GM21447 (cell line): ENCODE data around the gene TSPYL6.

Experiments used
- ATAC-seq: cut with Tn5 transposase; IDR thresholded peaks from one replicate; pipeline ENCODE4 v1.9.1; 2021; ENCODE audit not compliant: unreplicated experiment

The TSPYL6 gene

DNA sequence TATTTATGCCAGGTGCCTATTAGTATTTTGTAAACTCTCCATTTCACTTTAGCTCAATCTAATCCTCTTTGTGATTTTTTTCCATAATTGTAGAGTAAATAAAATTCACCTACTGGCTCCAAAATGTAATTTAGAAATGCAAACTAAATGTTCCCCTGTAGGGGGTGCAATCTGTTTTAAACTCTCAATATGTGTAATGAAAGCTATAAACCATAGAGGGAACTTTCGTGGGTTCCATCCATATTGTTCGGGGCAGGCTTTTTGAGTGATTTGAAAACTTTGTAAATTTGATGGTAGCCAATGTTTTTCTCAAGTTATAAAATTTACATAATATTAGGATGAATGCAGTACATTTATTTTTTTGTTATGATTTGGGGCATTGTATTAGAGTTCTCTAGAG, 49.4 kb downstream of the TSPYL6 start:
- ATAC-seq = no peak

DNA sequence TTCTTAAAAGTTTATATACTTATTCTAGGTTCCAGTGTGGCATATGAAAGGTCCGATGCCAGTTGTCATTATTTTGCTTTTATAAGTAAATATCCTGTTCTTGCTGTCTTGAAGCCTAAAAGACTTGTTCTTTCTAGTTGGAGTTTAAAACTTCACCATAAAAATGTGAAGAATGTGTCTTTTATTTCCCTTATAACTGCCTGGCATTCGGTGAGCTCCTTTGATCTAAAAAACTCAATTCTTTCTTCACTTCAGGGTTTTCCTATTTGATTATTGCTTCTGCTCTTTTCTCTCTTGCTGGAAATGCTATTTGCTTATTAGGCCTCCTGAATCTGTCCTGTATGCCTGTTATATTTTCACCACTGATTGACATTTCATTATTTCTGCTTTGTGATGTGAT, 51.6 kb downstream of the TSPYL6 start:
- no peak for ATAC-seq
